Stimulated activated CD8-positive, alpha-beta memory T cell treated with anti-CD3 and anti-CD28 coated beads, Interleukin-15, amount 100 ng/mL, for 48 hours (primary cell): ENCODE data around the gene C16orf89.
"Not testable (repeated sequence)": the region's sequence is repeated elsewhere in the genome, so short reads cannot be mapped to it uniquely, and the experiment has no call there.

Experiments used
- DNase-seq, 2 donors: peaks; one replicate each; pipeline ENCODE4 v3.0.0-alpha.2; 2020; ENCODE audit warnings: low read depth in 2 of 2

Gene C16orf89

GRCh38 chr16:5084802-5085201, 19.0 kb upstream of the C16orf89 start:
- DNase-seq: peak in 1 of 2 donors; percentile 16

GRCh38 chr16:5084099-5084731, 18.5 kb upstream of the C16orf89 start:
- DNase-seq: not testable (repeated sequence)

GRCh38 chr16:5083646-5084045, 17.9 kb upstream of the C16orf89 start:
- DNase-seq: not testable (repeated sequence)

- DNase-seq: not testable (repeated sequence)
Observed at GRCh38 chr16:5080996-5081395, 15.2 kb upstream of the C16orf89 start.

GRCh38 chr16:5080461-5080860, 14.7 kb upstream of the C16orf89 start:
- not testable (repeated sequence) for DNase-seq

GRCh38 chr16:5078626-5079025, 12.9 kb upstream of the C16orf89 start:
- no peak for DNase-seq

GRCh38 chr16:5077304-5077703, 11.5 kb upstream of the C16orf89 start:
- no peak for DNase-seq

GRCh38 chr16:5075637-5076036, 9.9 kb upstream of the C16orf89 start:
- DNase-seq: no peak

GRCh38 chr16:5073771-5074170, 8.0 kb upstream of the C16orf89 start:
- not testable (repeated sequence) for DNase-seq

- DNase-seq: no peak
Observed at GRCh38 chr16:5073279-5073629, 7.5 kb upstream of the C16orf89 start.

- no peak for DNase-seq
Observed at GRCh38 chr16:5072334-5073278, 6.8 kb upstream of the C16orf89 start.

- DNase-seq: peak; percentile 80 to 85
Observed at GRCh38 chr16:5071681-5072333, 6.1 kb upstream of the C16orf89 start, which contains the start of gene ALG1. TSS of gene ALG1 (plus strand) at chr16:5071843. CDS start at chr16:5071850, 7 bp downstream.

- no peak for DNase-seq
Observed at GRCh38 chr16:5071341-5071680, 5.6 kb upstream of the C16orf89 start.

- DNase-seq: no peak
Observed at GRCh38 chr16:5070431-5071186, 4.9 kb upstream of the C16orf89 start.

GRCh38 chr16:5069854-5070253, 4.1 kb upstream of the C16orf89 start:
- no peak for DNase-seq

- DNase-seq: no peak
Observed at GRCh38 chr16:5069048-5069447, 3.3 kb upstream of the C16orf89 start.

- no peak for DNase-seq
Observed at GRCh38 chr16:5066511-5066910, 755 bp upstream of the C16orf89 start.

- DNase-seq: no peak
Observed at GRCh38 chr16:5065326-5065725, 430 bp downstream of the C16orf89 start.

- no peak for DNase-seq
Observed at GRCh38 chr16:5064915-5065314, 841 bp downstream of the C16orf89 start.

GRCh38 chr16:5062790-5063765, 2.7 kb downstream of the C16orf89 start:
- no peak for DNase-seq

GRCh38 chr16:5062051-5062450, 3.7 kb downstream of the C16orf89 start:
- DNase-seq: no peak
